GM12878 (cell line): Measurements from ENCODE around the gene PRR35. TPM values are rescaled to one million over a fixed set of nuclear protein-coding genes. Genes with fewer than 3 reads are reported as not detected.

Experiments
- ATAC-seq: fragments of 200-7000 bp; cut with Tn5 transposase; 3 replicates; pipeline ENCODE4 v1.9.1; 2020; ENCODE audit warnings: mild to moderate bottlenecking, moderate library complexity
- BruUV-seq: library from RNA; stranded (reverse); fragments of 400-500 nt; replicated peaks from 2 replicates; lab custom pipeline; 2021; lab: Mats Ljungman, UMichigan
- CTCF ChIA-PET: fragments of 300-600 bp; sonication (Branson Sonifier 250); formaldehyde crosslinking; extraction: SDS; loops from one replicate; lab custom pipeline; 2021; ENCODE audit warnings: inconsistent platforms; lab: Yijun Ruan, JAX
- POLR2A ChIA-PET: fragments of 350-600 bp; formaldehyde crosslinking; extraction: SDS; loops from one replicate; lab custom pipeline; 2021; ENCODE audit warnings: inconsistent platforms; lab: Charles Lee
- RAD21 ChIA-PET: fragments of 300-600 bp; sonication (Branson Sonifier 250); formaldehyde crosslinking; loops from one replicate; lab custom pipeline; 2023; ENCODE audit warnings: antibody characterized with exemption; ENCODE audit not compliant: unreplicated experiment; lab: Charles Lee
- SMC1A ChIA-PET: fragments of 300-600 bp; sonication (Branson Sonifier 250); formaldehyde crosslinking; loops from one replicate; lab custom pipeline; 2023; ENCODE audit not compliant: unreplicated experiment, uncharacterized antibody; lab: Charles Lee
- DNase-seq: peaks from one replicate; pipeline ENCODE4 v3.0.0-alpha.2; 2011; ENCODE audit warnings: low read depth, low spot score
- FAIRE-seq: peaks from 3 replicates; lab custom pipeline; 2011; peaks lifted over from hg19 to GRCh38; lab: Jason Lieb, UNC
- H2AFZ ChIP-seq: 2 replicates; pipeline ENCODE4 v1.6.0; 2011; ENCODE audit warnings: low read depth, low read length, control low read depth; ENCODE audit not compliant: control insufficient read depth
- H3K27ac ChIP-seq: 2 replicates; pipeline ENCODE4 v1.5.1; 2011; ENCODE audit warnings: control low read depth; ENCODE audit not compliant: control insufficient read depth, insufficient read depth
- H3K27me3 ChIP-seq, 2 experiments: replicated peaks in 1 of 2; 2 replicates each; pipeline versions ENCODE4 v1.6.0 to v1.6.1; 2011; ENCODE audit warnings: low read length in 1 of 2; ENCODE audit not compliant: control insufficient read depth in 2 of 2, insufficient read depth in 2 of 2
- H3K36me3 ChIP-seq, 2 experiments: 2 replicates each; pipeline ENCODE4 v1.5.1; 2011; ENCODE audit warnings: low read length in 1 of 2; ENCODE audit not compliant: control insufficient read depth in 2 of 2, insufficient read depth in 2 of 2
- H3K4me1 ChIP-seq: 2 replicates; pipeline ENCODE4 v1.6.1; 2011; ENCODE audit warnings: mild to moderate bottlenecking, low read length, moderate library complexity, mixed read lengths; ENCODE audit not compliant: control insufficient read depth, insufficient read depth
- H3K4me2 ChIP-seq: 2 replicates; pipeline ENCODE4 v1.6.0; 2011; ENCODE audit warnings: control low read depth; ENCODE audit not compliant: control insufficient read depth, insufficient read depth
- H3K4me3 ChIP-seq: fragments of 200-600 bp; sonication (generic); 2 replicates; pipeline ENCODE4 v1.5.1; 2016
- H3K79me2 ChIP-seq: 2 replicates; pipeline ENCODE4 v1.6.0; 2011; ENCODE audit warnings: low read length; ENCODE audit not compliant: control insufficient read depth, insufficient read depth
- H3K9ac ChIP-seq: 2 replicates; pipeline ENCODE4 v1.8.0; 2011; ENCODE audit warnings: low read length, control low read depth, mixed read lengths; ENCODE audit not compliant: control insufficient read depth, insufficient read depth
- H3K9me3 ChIP-seq: replicated peaks from 3 replicates; pipeline ENCODE4 v1.5.1; 2011; ENCODE audit warnings: mild to moderate bottlenecking, low read length; ENCODE audit not compliant: control insufficient read depth, insufficient read depth
- H4K20me1 ChIP-seq: 2 replicates; pipeline ENCODE4 v1.6.0; 2011; ENCODE audit not compliant: control insufficient read depth, insufficient read depth
- BCL3 ChIP-seq: IDR thresholded peaks from 2 replicates; pipeline ENCODE4 v1.6.1; 2011; ENCODE audit warnings: borderline replicate concordance, low read depth, mild to moderate bottlenecking, moderate library complexity, low read length; ENCODE audit not compliant: insufficient read depth, poor library complexity, severe bottlenecking
- CEBPZ ChIP-seq: fragments of 150-350 bp; IDR thresholded peaks from 2 replicates; pipeline ENCODE4 v1.6.1; 2016; ENCODE audit warnings: low read depth, low read length
- E4F1 ChIP-seq: fragments of 450-650 bp; IDR thresholded peaks from 2 replicates; pipeline ENCODE4 v1.6.1; 2018; ENCODE audit warnings: borderline replicate concordance, mild to moderate bottlenecking; ENCODE audit not compliant: partially characterized antibody
- KLF5 ChIP-seq: fragments of 450-650 bp; IDR thresholded peaks from 2 replicates; pipeline ENCODE4 v1.6.1; 2014; ENCODE audit warnings: mild to moderate bottlenecking; ENCODE audit not compliant: partially characterized antibody
- MYC ChIP-seq: IDR thresholded peaks from 2 replicates; pipeline ENCODE4 v1.6.1; 2011; ENCODE audit warnings: mild to moderate bottlenecking, low read length, moderate library complexity, inconsistent platforms; ENCODE audit not compliant: insufficient read depth, insufficient replicate concordance, insufficient read length, severe bottlenecking
- NFIC ChIP-seq: IDR thresholded peaks from 2 replicates; pipeline ENCODE4 v1.6.1; 2012; ENCODE audit warnings: low read depth, mild to moderate bottlenecking, inconsistent platforms, low read length, moderate library complexity
- NFYA ChIP-seq: IDR thresholded peaks from 2 replicates; pipeline ENCODE4 v1.6.1; 2011; ENCODE audit warnings: low read depth, mild to moderate bottlenecking, low read length, improper control_type of control experiment, borderline replicate concordance
- PAX5 ChIP-seq: IDR thresholded peaks from 2 replicates; pipeline ENCODE4 v1.6.1; 2011; ENCODE audit warnings: low read depth, low read length, borderline replicate concordance
- ZNF207 ChIP-seq: fragments of 450-650 bp; IDR thresholded peaks from 2 replicates; pipeline ENCODE4 v1.6.1; 2014; ENCODE audit warnings: antibody characterized with exemption, mild to moderate bottlenecking, borderline replicate concordance
- ZNF687 ChIP-seq: fragments of 450-650 bp; IDR thresholded peaks from 2 replicates; pipeline ENCODE4 v1.6.1; 2017; ENCODE audit warnings: mild to moderate bottlenecking, moderate library complexity
- WGBS: methylation state at CpG from one replicate; pipeline ENCODE4 v1.1.6; 2016; ENCODE audit warnings: low lambda C conversion rate; ENCODE audit not compliant: insufficient replicate concordance, insufficient coverage; ENCODE audit errors: missing lambda C conversion rate; 5-methylcytosine and 5-hydroxymethylcytosine counted together
- in situ Hi-C: fragments of 300-500 bp; cut with MboI; formaldehyde crosslinking; loops from 9 replicates; pipeline ENCODE4 v1.14.3; 2018; ENCODE audit warnings: mixed read lengths
- intact Hi-C: fragments of 100-400 bp; cut with micrococcal nuclease; formaldehyde crosslinking; loops from one replicate; pipeline ENCODE4 v1.14.2; 2022; ENCODE audit not compliant: unreplicated experiment
- polyA plus RNA-seq, 11 experiments: library from polyadenylated mRNA; depleted of rRNA in 4 of 11; unstranded in 6 of 11; stranded (reverse) in 5 of 11; fragments of >200 nt; fragmentation: Nextera tagmentation in 4 of 11; fragmentation: Illumina TruSeq in 1 of 11; extraction: Ambion mirVana in 4 of 11; extraction: Trizol in 1 of 11; gene quantifications; 1 replicate in 1 of 11; 2 replicates in 10 of 11; pipeline versions ENCODE4 v1.2.1 to v1.2.3, GENCODE V29; 2011 to 2016; ENCODE audit warnings: inconsistent platforms in 2 of 11, missing spikeins in 2 of 11, low read depth in 1 of 11
- total RNA-seq, 4 experiments: library from RNA; depleted of rRNA in 3 of 4; stranded (reverse); fragments of >200 nt in 3 of 4; fragmentation: Illumina TruSeq in 1 of 4; extraction: Trizol in 1 of 4; gene quantifications; 2 replicates each; pipeline versions ENCODE4 v1.2.1 to v1.2.3, GENCODE V29; 2013 to 2021

The PRR35 gene
- total and polyA plus RNA-seq, 10 of the 15 experiments (the other 5 are each of a cell fraction or from before 2014, with no cell fraction given): not detected

- ChIA-PET SMC1A (no interaction called here), CTCF (interaction anchor here (0.9 kb wide), 1 partner anchor 9 kb away, joined by 4 read pairs; no protein-coding TSS in a partner anchor), RAD21 (no interaction called here), POLR2A (no interaction called here)
- FAIRE-seq (no peak), ATAC-seq (no peak), DNase-seq (no peak)
- 80% methylated on average over 31 of the region's 34 CpGs for whole genome bisulfite sequencing
- intact Hi-C loops (no loop called here), in situ Hi-C loops (no loop called here)
- Histone ChIP-seq H4K20me1 (no peaks in the 10 kb centered on the region), H3K4me2 (no peak overlapping the region), H3K36me3 (peaks cover 0 to 4% of the 10 kb centered on the region in 2 experiments; a peak in 2 of 4 replicates), H3K9ac (no peak overlapping the region), H2AFZ (no peak overlapping the region), H3K79me2 (peaks cover 2% of the 10 kb centered on the region), H3K9me3 (no peaks in the 10 kb centered on the region; the same call in 2 of the 3 replicates), H3K4me1 (peaks cover 2% of the 10 kb centered on the region), H3K4me3 (no peak overlapping the region), H3K27ac (no peak overlapping the region), H3K27me3 (no peaks in the 10 kb centered on the region)
- no TSS peak for BruUV-seq
- TF ChIP-seq BCL3 (no peak), KLF5 (no peak), NFIC (no peak), NFYA (no peak), CEBPZ (no peak), E4F1 (no peak), ZNF687 (no peak), PAX5 (no peak), ZNF207 (no peak), MYC (no peak)
Observed at GRCh38 chr16:595942-596735, 35.9 kb downstream of the PRR35 start.
